ENCODE data around the gene SERPINE2. TPM values are rescaled to one million over a fixed set of nuclear protein-coding genes. Genes with fewer than 3 reads are reported as not detected.

The SERPINE2 gene
- polyA plus RNA-seq, 1 experiment: 24.0 TPM

- Histone ChIP-seq H3K9me3 (ENCODE audit: control insufficient read depth, insufficient read depth, low read length) (no peaks in the 10 kb centered on the region), H3K4me3 (ENCODE audit: low read depth, low read length) (no peak overlapping the region), H3K27me3 (ENCODE audit: control insufficient read depth, insufficient read depth, low read length) (no peaks in the 10 kb centered on the region), H3K27ac (ENCODE audit: low read depth, low read length) (no peak overlapping the region)
- TF ChIP-seq CTCF (IDR thresholded peaks at IDR 0.05; ENCODE audit: low read depth, low read length): no peak
- CTCF ChIA-PET: no interaction called here
- no peak for DNase-seq (ENCODE audit: low read depth, low spot score)
- POLR2A ChIA-PET: no interaction called here
Measured at GRCh38 chr2:223952280-223952968, 86.7 kb downstream of the SERPINE2 start.

- Histone ChIP-seq H3K27ac (ENCODE audit: low read depth, low read length) (no peak overlapping the region), H3K9me3 (ENCODE audit: control insufficient read depth, insufficient read depth, low read length) (no peaks in the 10 kb centered on the region), H3K27me3 (ENCODE audit: control insufficient read depth, insufficient read depth, low read length) (no peaks in the 10 kb centered on the region), H3K4me3 (ENCODE audit: low read depth, low read length) (no peak overlapping the region)
- DNase-seq (ENCODE audit: low read depth, low spot score): no peak
- TF ChIP-seq CTCF (IDR thresholded peaks at IDR 0.05; ENCODE audit: low read depth, low read length): no peak
- ChIA-PET POLR2A (no interaction called here), CTCF (interaction anchor here (1.6 kb wide), 1 partner anchor 43 kb away, joined by 4 read pairs; no protein-coding TSS in a partner anchor)
Measured at GRCh38 chr2:223950448-223951347, 88.4 kb downstream of the SERPINE2 start.

GRCh38 chr2:223949241-223949840 is 89.7 kb downstream of the SERPINE2 start:
- TF ChIP-seq CTCF (IDR thresholded peaks at IDR 0.05; ENCODE audit: low read depth, low read length): no peak
- CTCF ChIA-PET: interaction anchor here (0.6 kb wide), 1 partner anchor 702 kb away, joined by 3 read pairs; no protein-coding TSS in a partner anchor

GRCh38 chr2:223947711-223948205 is 91.3 kb downstream of the SERPINE2 start:
- Histone ChIP-seq H3K27ac (ENCODE audit: low read depth, low read length) (no peak overlapping the region), H3K27me3 (ENCODE audit: control insufficient read depth, insufficient read depth, low read length) (no peaks in the 10 kb centered on the region), H3K9me3 (ENCODE audit: control insufficient read depth, insufficient read depth, low read length) (no peaks in the 10 kb centered on the region; the same call in 1 of the 2 replicates), H3K4me3 (ENCODE audit: low read depth, low read length) (no peak overlapping the region)
- ChIA-PET POLR2A (no interaction called here), CTCF (no interaction called here)
- no peak for TF ChIP-seq CTCF (IDR thresholded peaks at IDR 0.05; ENCODE audit: low read depth, low read length)
- DNase-seq (ENCODE audit: low read depth, low spot score): no peak

More at GRCh38 chr2:223949241-223949840, 89.7 kb downstream of the SERPINE2 start:
- Histone ChIP-seq H3K27me3 (ENCODE audit: control insufficient read depth, insufficient read depth, low read length) (no peaks in the 10 kb centered on the region), H3K4me3 (ENCODE audit: low read depth, low read length) (no peak overlapping the region), H3K27ac (ENCODE audit: low read depth, low read length) (no peak overlapping the region), H3K9me3 (ENCODE audit: control insufficient read depth, insufficient read depth, low read length) (no peaks in the 10 kb centered on the region; the same call in 1 of the 2 replicates)
- DNase-seq (ENCODE audit: low read depth, low spot score): no peak
- POLR2A ChIA-PET: no interaction called here
